Esophagus muscularis mucosa (tissue), 4 donors: ENCODE measurements around the gene ESF1.

ENCODE experiments used
- CTCF ChIP-seq, 3 experiments: fragments of 200-600 bp in 2 of 3; fragments of 450-650 bp in 1 of 3; sonication (generic) in 2 of 3; IDR thresholded peaks; one replicate each; pipeline ENCODE4 v1.5.1; 2017 to 2019; ENCODE audit warnings: antibody characterized with exemption in 3 of 3, mild to moderate bottlenecking in 2 of 3, moderate library complexity in 1 of 3
- EP300 ChIP-seq: sonication (generic); formaldehyde crosslinking; IDR thresholded peaks from one replicate; pipeline ENCODE4 v1.6.1; 2017; ENCODE audit warnings: antibody characterized with exemption
- POLR2A ChIP-seq: fragments of 450-650 bp; IDR thresholded peaks from one replicate; pipeline ENCODE4 v1.6.1; 2017; ENCODE audit warnings: antibody characterized with exemption, moderate library complexity, mild to moderate bottlenecking, low read depth
- POLR2AphosphoS5 ChIP-seq, 2 donors: sonication (generic); formaldehyde crosslinking; IDR thresholded peaks; one replicate each; pipeline ENCODE4 v1.6.1; 2017; ENCODE audit warnings: antibody characterized with exemption in 2 of 2

DNA sequence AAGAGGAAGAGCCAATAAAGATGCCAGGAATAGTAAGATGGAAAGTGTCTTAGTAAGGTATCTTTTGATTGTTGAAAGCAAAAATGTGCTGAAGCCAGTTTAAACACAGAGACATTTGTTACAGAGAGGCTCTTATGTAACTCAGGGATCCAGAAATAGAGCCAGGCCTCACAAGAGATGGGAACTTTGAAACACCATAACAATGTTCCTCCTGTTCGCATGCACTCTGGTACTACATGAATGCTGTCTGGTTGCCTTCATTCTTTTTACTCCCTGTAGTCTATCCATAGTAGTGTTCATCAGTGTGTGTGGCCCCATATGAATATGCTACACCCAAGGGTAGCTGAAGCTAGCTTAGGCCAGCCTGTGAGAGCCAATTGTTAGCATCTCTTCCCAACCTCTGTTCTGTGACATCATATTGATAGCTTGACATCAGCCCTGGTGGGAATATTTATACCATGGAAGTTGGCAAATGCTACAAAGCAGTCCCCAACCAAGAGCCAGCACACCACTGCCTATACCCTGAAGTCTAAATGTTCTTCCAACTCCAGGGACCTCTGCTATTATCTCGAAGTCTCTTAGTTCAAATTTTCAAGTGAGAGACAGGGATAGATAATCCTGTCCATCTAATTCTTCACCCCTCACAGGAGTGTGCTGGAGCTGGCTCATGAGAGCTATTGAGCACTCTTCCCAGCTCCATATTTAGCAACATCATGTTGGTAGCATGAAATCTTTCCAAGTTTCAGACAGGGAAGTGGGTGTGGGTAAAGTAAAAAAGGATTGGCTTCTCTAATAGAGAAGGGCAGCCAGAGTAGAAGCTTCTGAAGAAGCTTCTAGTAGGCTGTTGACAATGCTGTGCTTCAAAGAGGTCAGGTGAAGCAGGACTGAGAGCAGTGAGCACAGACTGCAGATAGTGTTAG lies 7.1 kb upstream of the ESF1 start:
- TF ChIP-seq CTCF (IDR thresholded peaks at IDR 0.05) (no peak), POLR2AphosphoS5 (IDR thresholded peaks at IDR 0.05) (no peak), EP300 (no peak), POLR2A (no peak)
